NCI-H446 (cell line): ENCODE data around the gene TNNI3.
"Not testable (repeated sequence)": the region's sequence is repeated elsewhere in the genome, so short reads cannot be mapped to it uniquely, and the experiment has no call there.

Experiments
- DNase-seq, 2 experiments: peaks; one replicate each; lab custom pipeline; 2025; lab: John Stamatoyannopoulos, UW

Gene TNNI3

GRCh38 chr19:55157064-55157908 is at the start of gene TNNI3:
Gene TNNI3 (minus strand): TSS chr19:55157732. CDS start chr19:55157589, 143 bp downstream.
- DNase-seq: no peak

- peak; percentile 49 to 79 for DNase-seq
These were observed 49.4 kb upstream of the TNNI3 start for GRCh38 chr19:55206664-55207500.

- not testable (repeated sequence) for DNase-seq
These were observed 44.7 kb upstream of the TNNI3 start for GRCh38 chr19:55202199-55202598.

GRCh38 chr19:55199620-55200204 is 42.2 kb upstream of the TNNI3 start:
- DNase-seq: no peak

DNA sequence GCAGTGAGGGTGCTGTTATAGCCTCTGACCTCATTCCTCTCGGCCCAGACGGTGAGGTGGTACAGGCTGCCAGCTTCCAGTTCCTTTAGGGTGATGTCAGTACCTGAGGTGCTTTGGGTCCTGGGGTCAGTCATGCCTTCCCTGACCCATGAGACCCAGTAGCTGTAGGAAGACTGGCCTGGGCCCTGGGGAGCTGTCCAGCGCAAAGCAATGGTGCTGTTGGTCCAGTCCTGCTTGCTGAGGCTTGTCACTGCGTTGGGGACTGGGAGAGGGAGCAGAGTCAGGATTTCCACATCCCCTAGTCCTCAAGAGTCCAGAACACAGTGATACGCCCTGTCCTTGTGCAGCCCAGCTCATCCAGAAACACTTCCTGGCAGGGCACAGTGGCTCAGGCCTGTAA is 41.1 kb upstream of the TNNI3 start:
- DNase-seq: no peak

- DNase-seq: peak; percentile 22 to 23
These were observed 40.0 kb upstream of the TNNI3 start for GRCh38 chr19:55197528-55197927.

DNA sequence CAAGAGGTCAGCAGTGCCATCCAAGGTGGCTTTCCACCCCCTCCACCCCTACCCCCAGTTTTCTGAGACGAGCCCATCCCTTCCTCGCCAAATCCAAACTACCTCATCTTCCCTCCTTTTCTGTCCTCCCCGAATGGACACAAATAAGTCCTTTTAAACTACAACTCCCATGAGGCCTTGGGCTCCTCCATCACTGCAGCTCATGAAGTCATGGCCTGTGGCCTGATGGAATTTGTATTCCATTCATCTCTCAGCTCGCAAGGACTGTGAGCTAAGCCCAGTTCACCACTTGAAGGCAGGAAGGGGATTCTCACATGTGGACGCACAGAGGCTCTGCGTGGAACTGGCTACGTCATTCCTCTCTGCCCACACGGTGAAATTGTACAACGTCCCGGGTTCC is 39.3 kb upstream of the TNNI3 start:
- DNase-seq: peak in 1 of 2 experiments; percentile 13

DNA sequence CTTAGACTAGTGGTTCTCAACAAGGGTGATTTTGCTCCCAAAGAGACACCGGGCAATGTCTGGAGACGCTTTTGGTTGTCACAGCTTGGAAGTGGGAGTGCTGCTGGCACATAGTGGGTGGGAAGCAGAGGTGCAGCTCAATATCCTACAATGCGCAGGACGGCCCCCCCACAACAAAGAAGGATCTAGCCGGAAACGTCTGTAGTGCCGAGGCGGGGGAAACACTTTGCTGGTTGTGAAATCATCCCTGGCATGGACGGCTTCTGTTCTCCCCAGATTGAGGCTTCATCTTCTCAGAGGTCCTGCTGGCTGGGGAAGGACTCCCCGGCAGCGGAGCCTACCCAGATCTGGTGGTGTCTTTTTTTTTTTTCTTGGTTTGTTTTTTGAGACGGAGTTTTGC is 35.9 kb upstream of the TNNI3 start:
- no peak for DNase-seq

GRCh38 chr19:55189403-55189835 is 31.9 kb upstream of the TNNI3 start:
- no peak for DNase-seq

GRCh38 chr19:55188625-55189024 is 31.1 kb upstream of the TNNI3 start:
- DNase-seq: no peak

GRCh38 chr19:55186080-55186479 is 28.5 kb upstream of the TNNI3 start:
- DNase-seq: no peak

DNA sequence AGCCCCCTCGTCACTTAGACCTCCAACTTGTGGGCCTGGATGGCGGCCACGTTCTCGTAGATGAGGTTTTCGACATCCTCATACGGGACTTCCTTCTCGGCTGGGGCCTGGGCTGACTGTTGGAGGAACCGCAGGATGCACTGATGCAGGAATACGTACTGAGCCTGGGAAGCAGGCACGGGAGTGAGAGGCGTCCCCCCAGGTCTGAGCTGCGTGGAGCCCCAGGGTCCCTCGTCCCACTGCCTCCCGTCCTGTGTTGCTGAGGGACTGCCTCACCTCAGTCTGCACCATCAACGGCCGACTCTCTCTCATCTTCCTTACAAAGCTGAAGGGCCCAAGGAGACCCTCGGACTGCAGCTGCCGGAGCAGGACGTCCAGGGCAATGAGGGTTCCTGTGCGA is 24.2 kb upstream of the TNNI3 start:
- DNase-seq: no peak

DNA sequence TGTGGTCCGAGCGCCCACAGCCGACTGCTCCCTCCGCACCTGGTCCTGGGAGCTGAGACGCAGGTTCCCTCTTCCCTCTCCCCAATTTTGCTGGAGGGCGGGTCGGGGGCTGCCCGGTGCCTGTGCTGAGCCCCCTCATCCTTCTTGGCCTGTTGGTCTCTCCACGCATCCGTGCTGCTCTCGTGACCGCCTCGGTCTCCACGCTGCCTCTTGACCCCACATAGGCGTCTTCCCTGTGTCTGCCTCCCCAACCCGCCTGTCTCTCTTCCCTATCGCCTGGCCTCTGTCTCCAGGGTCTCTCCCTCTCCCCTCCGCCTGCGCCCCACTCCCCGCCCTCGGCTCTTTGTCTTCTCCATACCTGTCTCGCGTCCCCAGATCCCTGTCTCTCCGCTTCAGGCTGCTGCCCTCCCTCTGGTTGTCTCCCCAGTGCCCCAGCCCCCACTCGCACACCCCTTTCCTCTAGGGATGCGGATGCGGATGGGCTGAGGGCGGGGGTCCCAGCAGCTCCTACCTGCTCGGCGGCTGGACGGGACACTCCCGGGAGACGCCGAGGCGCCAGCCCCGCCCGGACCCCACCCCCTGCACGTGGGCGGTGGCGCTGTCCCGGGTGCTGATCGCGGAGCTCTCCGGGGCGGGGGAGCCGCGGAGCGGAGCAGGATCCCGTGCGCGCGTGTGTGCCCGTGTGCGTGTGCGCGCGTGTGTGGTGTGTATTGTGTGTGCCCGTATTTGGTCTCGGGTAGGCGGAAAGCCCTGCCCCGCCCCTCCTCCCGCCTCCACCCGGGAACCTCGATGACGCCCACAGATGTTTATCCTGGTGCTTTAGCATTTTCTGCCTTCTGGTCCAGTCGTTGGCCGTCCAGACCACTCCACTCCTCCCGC is 22.3 kb upstream of the TNNI3 start, which contains the start of gene SYT5:
Gene SYT5, minus strand, starts transcription at position 684 of the 879 bp plus-strand sequence. CDS start 1,248 bp downstream, outside the sequence.
- peak in 1 of 2 experiments; percentile 5 for DNase-seq

GRCh38 chr19:55178781-55179599 is 21.5 kb upstream of the TNNI3 start:
- peak; percentile 81 to 91 for DNase-seq

GRCh38 chr19:55176076-55176475 is 18.5 kb upstream of the TNNI3 start:
- DNase-seq: peak in 1 of 2 experiments; percentile 17

- DNase-seq: no peak
These were observed 17.8 kb upstream of the TNNI3 start for GRCh38 chr19:55175117-55175867.

- DNase-seq: no peak
These were observed 17.0 kb upstream of the TNNI3 start for GRCh38 chr19:55174425-55175116.

DNA sequence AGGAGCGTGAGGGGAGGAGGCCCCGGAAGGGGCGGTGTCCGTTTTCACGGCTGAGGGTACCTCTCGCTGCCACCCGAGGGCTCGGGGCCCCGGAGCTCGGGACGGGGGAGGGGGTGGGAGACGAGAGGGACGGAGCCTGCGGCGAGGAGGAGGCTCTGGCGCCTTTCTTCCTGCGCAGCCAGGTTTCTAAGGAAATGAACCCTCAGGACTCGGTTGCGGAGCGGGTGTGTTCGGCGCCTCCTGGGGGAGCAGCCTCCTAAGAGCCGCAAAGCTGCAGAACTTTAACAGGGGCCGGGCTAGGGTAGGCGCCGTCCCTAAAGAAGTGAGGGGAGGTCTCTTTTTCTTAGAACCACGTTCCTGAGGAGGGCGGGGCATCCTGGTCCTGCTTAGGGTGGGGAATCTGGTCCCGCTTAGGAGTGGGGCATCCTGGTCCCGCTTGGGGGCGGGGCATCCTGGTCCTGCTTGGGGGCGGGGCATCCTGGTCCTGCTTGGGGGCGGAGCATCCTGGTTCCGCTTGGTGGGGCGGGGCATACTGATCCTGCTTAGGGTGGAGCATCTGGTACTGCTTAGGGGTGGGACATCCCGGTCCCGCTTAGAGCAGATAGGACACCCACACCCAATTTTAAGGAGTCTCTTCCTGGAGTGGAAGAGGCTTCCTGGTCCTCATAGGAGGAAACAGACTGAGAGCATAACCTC is 16.3 kb upstream of the TNNI3 start:
- peak; percentile 16 to 75 for DNase-seq
